Measurements from ENCODE around the gene PTPRN2.
"Not testable (repeated sequence)": the region's sequence is repeated elsewhere in the genome, so short reads cannot be mapped to it uniquely, and the experiment has no call there.

Gene PTPRN2

DNA sequence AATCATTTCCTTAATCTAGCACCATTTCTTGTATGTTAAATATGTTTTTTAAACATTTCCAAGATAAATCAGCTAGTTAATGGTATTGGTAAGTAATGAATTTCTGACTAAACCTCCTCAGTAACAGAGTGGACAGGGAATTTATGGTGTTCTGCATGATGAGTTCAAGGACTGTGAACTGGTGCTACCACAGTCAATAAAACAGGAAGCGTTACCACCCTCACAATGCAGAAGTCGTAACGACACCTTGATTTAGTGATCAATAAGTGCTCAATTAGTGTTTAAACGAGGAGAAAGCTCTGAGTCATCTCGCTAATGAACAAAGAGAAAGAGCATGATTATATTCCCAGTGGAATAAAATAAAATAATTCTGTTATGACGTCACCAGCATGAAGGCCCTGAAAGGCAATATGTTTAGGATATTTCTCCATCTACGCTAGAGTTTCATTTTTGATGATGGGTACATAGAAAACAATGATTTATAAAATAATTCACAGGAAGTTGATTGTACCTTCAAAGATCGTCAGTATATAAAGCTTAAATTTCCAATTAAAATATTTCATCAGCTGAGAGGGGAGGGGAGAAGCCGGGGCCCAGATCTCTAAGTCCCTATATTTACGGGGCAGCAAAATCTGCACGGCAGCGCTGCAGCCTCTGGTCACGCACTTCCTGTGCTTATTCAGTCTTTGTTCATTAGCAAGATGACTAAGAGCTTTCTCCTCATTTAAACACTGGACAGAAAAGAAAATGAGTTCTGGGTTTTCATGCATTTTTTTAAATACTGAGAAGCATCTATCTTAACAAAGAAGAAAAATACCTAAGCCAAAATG, 400.5 kb downstream of the PTPRN2 start:
- no peak for DNase-seq

DNA sequence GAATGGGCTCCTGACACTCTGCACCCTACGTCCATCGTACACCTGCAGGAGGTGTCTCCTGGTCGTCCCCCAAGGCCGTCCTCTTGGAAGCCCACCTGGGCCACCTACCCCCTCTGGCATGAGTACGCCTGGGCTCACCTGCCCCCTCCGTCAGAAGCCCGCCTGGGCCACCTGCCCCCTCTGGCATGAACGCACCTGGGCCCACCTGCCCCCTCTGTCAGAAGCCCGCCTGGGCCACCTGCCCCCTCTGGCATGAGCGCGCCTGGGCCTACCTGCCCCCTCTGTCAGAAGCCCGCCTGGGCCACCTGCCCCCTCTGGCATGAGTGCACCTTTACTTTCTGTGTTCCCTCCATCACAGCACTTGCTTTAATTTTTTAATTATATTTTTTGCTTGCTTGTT, 401.2 kb downstream of the PTPRN2 start:
- no peak for DNase-seq

DNA sequence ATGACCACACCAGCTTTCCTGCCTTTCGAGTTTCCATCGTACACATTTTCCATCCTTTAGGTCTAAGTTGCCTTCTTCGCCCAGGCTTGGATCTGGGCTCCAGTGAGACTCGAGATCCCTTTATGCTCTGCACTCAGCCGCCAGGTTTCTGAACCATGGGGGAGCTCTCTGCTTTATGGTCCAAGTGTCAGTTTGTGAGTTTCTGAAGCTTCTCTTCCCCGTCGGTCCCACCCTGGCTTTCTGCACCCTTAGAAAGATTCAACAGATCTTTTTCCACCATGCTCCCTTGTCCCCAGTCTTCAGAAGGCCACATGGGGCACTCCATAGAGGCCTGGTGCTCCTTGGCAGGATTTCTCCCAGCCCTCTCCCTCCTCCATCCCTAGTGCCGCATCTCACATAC, 402.0 kb downstream of the PTPRN2 start:
- no peak for DNase-seq

DNA sequence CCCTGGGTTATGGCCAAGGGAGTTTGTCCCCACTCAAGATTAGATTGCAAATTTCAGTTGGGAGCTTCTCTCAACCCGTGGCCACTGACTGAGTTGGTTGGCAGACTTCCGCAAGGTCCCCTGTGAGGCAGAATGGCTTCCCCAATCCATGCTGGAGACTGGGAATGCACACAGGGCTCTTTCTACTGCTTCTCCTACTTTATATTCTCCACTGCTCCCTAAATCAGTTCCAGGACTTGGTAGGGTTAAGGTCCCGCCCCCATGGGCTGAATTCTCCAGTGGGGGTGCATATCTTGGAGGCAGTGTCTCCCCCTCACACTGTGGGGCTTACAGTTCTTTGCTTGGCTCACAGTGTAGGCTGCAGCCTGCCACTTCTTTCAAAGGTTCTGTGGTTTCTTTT, 404.2 kb downstream of the PTPRN2 start:
- no peak for DNase-seq

DNA sequence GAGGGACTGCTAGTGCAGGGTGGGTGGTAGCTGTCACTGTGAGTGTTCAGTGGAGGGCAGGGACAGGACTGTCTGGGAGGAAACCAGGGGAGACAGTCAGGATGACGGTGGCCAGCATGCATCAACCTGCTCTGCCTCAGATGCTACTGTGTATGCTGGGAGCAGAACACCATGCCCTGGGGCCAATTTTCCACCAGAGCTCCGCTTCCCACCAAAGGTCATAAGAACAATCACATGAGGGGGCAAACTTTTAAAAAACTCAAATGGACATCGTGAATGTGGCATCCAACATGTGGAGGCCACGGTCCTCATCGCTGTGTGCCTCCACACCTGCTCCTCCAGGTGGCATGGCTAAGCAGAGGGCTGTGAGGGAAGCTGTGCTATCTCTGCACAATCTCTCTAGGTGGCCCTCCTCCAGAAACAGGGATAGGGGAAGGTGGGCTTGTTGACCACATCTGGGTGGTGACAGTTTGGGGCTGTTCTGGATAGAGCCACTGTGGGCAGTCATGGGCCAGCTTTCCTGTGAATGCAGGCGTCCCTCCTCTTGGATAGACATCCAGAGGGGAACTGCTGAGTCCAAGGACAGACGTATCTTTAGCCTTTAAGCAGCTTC, 411.0 kb downstream of the PTPRN2 start:
- DNase-seq = no peak

DNA sequence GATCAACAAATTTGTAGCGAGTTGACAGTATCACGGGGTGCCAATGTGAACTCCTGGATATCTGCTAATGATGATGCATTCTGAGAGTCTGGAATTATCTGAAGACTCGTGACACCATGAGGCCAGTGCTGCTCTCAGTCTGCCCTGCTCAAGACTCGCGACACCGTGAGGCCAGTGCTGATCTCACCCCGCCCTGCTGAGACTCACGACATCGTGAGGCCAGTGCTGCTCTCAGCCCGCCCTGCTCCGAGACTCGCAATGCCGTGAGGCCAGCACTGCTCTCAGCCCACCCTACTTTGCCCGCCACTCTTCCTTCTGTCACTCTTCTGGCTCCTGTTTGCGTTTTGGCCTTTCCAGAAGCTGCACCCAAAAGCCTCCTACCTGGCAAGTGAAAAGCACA, 411.8 kb downstream of the PTPRN2 start:
- DNase-seq = no peak

DNA sequence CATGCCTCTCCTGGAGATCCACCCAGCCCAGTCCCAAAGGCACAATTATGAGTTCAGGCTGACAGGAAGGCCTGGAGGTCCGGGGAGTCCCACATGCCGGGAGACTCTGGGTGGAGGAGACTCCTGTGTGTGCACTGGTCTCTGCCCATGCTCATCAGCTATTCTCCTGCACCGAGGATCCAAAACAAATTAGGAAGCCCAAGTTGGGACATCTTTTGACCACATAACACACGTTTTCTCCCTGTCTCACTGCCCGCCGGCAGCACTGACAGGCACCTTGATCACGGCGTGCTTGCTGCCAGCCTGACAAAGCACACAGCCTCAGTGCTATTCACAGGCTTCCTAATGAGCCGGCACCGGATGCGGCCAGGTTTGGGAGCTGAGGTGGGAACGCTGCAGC, 412.7 kb downstream of the PTPRN2 start:
- no peak for DNase-seq

DNA sequence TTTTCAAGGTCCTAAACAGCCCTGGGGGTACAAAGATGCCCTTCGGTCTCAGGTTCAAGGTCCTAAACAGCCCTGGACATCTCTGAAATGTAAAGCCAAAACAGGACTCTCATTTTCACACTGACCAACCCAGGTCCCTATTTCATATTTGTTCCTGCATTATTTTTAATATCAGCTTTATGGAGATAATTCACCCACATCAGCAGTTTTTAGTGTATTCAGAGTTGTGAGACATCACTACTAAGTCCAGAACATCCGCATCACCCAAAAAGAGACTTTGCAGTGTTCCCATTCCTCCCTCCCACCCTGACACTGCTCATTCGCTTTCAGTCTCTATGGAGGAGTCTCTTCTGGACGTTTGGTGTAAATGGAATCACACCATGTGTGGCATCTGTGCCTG, 420.2 kb downstream of the PTPRN2 start:
- no peak for DNase-seq

DNA sequence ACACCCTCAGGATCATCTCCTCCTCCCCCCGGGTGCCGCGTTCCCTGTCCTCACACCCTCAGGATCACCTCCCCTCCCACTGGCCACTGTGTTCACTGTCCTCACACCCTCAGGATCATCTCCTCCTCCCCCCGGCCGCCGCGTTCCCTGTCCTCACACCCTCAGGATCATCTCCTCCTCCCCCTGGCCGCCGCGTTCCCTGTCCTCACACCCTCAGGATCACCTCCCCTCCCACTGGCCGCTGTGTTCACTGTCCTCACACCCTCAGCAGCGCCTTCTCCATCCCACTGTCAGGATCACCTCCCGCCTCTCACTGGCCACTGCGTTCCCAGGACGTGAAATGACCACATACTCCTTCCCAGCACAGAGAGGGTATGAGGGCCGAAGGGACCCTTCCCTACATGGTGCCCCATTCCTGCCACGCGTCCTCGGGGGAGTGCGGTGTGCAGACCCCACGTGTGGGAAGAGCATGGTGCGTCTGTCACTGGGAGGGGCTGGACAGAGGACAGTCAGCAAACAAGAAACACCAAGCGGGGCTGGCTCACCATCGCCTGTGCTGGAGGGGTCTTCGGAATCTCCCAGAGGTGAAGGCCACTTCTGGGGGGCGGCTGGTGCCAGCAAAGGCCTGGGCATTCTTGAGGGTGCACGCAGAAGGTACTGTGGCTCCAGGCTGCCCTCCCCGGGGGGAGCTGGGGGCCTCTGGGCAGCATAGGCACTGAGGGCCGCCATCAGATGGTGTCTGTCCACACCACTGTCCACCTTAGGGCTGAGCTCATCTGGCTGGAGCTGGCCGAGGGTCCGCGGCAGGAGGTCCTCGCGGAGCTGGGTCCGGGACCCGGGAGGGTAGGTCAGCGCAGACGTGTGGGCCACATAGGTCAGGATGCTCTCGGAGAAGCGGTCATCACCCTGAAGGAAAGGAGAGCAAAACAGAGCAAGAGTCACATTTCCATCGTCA, 421.0 kb downstream of the PTPRN2 start:
- DNase-seq = no peak

DNA sequence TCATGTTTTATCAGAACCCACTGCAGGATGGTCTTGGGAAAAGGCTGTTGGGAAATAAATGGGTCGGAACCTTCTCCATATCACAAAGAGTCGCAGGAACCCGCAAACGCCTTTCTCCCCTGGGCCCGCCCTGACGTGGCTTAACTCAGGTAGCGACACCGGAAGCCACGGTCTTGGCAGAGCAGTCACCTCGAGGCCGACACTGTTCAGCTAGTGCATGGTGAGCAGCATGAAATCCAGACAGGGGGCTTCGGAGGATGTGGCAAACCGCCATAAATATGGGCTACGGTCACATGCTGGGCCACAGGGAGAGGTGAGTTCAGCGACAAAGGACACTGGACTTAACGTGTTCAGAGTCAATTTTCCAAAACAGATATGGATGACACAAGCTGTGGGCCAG, 421.9 kb downstream of the PTPRN2 start:
- no peak for DNase-seq

DNA sequence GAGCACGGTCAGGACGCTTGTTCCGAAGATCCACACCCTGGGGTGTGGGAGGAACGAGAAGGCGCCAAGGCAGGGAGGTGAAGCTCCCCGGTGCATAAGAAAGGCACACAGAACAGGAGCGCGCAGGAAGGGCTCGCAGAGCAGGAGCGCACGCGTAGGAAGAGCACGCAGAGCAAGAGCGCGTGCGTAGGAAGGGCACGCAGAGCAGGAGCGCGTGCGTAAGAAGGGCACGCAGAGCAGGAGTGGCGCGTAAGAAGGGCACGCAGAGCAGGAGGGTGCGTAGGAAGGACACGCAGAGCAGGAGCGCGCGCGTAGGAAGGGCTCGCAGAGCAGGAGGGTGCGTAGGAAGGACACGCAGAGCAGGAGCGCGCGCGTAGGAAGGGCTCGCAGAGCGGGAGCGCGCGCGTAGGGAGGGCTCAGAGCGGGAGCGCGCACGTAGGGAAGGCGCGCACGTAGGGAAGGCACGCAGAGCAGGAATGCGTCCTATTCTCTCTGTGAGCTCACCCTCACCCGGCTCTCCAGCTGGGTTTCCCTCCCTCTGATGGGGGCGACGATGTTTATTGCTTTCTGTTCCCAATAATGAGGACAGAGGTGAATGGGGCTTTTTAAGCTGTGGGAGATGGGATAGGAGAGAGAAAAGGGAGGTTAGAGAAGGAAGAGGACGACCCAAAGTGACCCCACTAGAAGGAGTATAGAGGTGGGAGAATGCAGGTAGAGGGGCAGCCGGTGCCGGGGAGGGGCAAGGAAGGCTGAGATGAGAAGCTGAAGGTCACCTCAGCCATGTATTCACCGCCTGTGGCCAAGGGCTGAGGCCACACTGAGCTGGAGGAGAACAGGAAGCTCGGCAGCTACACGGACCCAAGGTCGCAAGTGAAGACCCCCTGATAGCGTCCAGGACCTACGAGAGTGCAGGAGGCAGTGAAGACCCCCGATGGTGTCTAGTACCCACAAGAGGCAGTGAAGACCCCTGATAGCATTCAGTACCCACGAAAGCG, 423.2 kb downstream of the PTPRN2 start:
- DNase-seq = no peak

DNA sequence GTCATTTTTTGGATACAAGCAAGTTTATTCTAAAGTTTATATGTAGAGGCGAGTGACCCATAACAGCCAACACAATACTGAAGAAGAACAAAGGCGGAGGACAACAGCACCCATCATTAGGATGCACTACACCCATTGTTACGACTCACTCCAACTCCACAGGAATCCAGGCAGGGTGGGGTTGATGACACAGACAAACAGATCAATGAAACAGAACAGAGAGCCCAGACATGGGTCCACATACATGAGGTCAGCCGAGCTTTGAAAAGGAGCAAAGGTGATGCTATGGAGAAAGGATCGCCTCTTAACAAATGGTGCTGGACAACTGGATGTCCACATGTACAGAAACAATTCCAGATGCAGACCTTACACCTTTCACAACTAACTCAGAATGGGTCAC, 426.4 kb downstream of the PTPRN2 start:
- no peak for DNase-seq

DNA sequence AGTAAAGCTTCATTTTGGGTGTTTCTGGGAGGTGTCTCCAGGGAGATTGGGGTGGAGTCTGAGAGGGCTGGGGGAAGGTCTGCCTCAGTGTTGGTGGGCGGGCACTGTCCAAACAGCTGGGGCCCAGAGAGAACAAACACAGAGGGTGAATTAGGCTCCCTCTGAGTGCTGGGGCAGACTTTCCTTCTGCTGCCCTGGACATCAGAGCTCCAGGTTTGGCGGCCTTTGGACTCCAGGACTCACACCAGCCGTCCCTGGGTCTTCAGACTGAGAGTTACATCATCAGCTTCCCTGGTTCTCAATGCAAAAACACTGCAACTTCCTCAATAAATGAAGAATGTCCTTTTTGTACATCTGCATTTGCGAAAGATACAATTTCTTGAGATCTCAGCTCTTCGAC, 427.4 kb downstream of the PTPRN2 start:
- DNase-seq = no peak

DNA sequence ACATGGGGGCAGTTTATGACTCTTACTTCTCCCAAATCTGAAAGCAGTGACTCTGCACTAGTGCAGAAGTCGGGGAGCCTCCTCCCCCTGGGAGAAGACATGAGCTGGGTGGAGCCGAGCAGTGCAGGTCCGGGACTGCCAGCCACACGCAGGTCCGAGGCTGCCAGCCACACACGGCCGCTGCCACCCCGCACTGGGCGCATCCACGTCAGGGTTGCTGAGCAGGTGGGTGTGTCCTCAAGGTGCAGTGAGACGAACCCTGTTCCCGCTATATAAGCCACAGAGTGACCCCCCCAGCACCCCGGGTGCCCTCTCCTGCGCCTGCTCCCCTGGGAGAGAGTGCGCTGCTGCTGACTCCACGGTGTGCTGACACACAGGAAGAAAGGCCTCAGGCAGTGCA, 430.2 kb downstream of the PTPRN2 start:
- no peak for DNase-seq

DNA sequence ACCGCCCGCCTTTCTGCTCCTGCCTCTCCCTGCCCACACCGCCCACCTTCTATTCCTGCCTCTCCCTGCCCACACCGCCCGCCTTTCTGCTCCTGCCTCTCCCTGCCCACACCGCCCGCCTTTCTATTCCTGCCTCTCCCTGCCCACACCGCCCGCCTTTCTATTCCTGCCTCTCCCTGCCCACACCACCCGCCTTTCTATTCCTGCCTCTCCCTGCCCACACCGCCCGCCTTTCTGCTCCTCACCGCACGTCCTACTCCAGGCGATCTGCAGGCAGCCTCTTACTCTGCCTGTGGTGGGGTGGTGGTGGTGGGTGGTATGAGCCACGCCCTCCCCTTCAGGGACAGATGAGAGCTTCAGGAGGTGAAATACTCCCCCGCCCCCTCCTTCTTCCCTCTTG, 436.4 kb downstream of the PTPRN2 start:
- DNase-seq = not testable (repeated sequence)

DNA sequence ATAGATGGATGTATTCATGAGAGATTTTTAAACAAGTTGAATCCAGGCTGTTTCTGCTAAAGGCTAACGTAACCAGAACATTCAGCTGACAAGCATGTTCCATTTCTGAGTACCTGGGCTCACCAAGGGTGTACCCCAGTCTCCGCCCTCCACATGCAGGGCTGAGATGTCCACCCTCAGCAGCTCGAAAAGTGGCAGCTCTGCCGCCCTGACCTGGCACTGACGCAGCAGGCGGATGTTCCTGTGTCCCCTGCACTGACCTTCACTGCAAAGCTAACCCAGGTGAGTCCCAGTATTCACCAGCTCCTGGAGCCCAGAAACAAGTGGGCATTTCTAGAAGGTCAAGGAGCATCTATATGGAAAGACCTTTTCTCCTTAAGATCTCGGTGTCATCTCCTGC, 437.4 kb downstream of the PTPRN2 start:
- DNase-seq = no peak

DNA sequence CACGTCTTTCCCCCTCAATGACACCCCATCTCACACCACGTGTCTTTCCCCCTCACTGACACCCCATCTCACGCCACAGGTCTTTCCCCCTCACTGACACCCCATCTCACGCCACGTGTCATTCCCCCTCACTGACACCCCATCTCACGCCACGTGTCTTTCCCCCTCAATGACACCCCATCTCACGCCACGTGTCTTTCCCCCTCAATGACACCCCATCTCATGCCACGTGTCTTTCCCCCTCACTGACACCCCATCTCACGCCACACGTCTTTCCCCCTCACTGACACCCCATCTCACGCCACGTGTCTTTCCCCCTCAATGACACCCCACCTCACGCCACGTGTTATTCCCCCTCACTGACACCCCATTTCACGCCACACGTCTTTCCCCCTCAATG, 440.2 kb downstream of the PTPRN2 start:
- not testable (repeated sequence) for DNase-seq

DNA sequence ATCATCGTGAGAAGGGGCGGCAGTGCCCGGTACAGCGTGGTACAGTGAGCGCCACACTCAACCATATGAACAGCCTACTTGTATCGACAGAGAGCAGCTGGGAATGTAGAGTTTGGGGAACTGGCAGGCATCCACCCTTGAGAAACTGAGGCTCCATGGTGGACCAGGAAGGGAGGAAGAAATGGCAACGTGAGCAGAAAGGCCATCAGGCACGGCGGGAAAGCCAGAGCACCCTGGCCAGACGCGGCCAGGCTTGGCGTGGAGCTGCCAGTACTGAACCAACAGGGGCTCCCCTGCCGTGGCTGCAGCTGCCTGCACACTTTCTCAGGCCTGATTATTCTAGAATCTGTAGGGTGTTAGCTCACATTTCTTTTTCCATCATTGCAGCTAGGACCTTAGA, 442.3 kb downstream of the PTPRN2 start:
- DNase-seq = no peak

DNA sequence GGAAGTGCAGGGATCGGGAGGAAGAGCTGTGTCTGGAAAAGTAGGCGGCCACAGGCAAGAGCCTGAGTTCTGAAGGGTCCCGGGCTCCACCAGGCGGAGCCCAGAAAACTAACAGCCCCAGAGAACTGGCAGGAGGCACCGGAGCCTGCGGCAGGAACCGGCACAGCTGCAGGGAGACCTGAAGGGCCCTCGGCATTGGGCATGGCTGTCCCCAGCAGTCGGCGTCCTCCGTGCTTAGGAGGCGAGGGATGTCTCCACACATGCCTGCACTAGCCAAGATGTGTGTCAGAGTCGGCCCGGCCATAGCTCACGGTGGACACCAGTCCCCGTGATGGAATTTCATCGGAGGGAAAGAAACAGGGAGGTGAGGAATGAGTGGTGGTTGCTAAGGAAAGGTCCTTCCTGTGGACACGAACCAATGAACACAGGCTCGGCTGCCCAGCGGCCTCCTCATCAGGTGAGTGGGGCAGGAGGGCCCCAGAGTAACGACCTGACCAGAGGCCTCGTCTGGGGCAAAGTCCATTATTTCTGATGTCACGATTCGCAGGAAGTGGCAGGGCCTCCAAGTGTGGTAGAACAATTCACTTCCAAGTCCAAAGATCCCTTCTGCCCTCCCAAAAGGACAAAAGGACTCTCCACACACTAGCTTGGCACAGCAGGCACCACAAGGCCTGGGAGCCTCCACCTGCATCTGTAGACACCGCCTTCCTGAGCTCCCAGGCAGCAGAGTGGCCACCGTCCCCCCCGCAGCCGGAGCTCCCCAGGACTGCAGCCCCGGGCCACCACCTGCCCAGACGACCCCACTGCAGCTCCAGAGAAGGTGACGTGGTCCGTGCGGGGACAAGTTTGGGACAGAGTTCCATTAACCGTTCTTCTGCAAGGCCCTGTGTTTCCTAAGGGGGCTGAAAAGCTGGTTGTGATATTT, 444.2 kb downstream of the PTPRN2 start:
- no peak for DNase-seq

DNA sequence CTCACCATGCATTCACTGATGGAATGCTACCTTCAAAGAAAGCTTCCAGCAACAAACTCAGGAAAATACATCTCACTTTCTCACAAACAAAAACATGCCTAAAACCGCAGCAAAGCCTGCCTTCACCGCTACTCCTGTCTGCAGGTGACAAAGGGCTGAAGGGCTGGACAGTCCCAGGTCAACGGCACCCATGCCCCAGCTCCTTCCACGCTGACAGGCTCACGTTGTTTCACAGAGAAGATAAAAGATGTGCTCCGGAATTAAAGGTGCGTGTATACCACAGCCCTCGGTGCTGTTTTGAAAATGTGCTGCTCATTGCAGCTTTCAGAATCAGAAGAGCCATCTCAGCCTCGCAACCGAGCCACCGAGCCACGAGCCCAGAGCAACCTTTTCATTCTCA, 445.0 kb downstream of the PTPRN2 start:
- DNase-seq = no peak

All from activated CD4-positive, CD25-positive, alpha-beta regulatory T cell (primary cell).